ENCODE data around the gene PEF1. TPM values are rescaled to one million over a fixed set of nuclear protein-coding genes. Genes with fewer than 3 reads are reported as not detected.

The PEF1 gene
- total RNA-seq, 1 donor from 2014 or later, result 57.9 TPM

DNA sequence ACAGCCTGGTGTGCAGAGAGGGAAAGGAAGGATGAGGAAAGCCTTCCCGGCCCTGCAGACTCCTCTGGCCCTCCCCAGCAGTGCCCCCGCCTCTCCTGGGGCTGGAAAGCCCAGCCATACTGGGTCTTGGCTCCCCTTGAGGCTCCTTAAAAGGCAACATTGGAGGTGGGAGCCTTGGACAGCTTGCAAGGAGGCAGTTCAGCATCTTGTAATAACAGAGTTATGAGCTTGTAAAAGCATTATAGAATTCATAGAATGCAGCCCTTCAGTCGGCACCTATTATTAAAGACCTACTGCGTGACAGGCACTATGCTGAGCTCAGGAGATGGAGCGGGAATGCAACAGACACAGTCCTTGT lies 64.2 kb downstream of the PEF1 start:
- H3K36me3 Mint-ChIP-seq (ENCODE audit: low read depth, unreplicated experiment), result peaks cover 3% of the 10 kb centered on the region
- Histone ChIP-seq H3K4me1 (ENCODE audit: insufficient read depth, low read length) (peaks cover 50% of the 10 kb centered on the region), H3K27me3 (ENCODE audit: insufficient read depth, low read length) (no peaks in the 10 kb centered on the region), H2AFZ (ENCODE audit: low read depth, low read length) (no peak overlapping the region), H3K79me2 (ENCODE audit: insufficient read depth, low read length) (no peaks in the 10 kb centered on the region), H3K27ac (ENCODE audit: low read depth, low read length) (no peak overlapping the region), H3K9ac (ENCODE audit: low read length) (no peak overlapping the region), H3K4me2 (ENCODE audit: low read length) (peak overlapping the region; percentile 4), H3K4me3 (ENCODE audit: insufficient read depth, low read depth, low read length) (no peak overlapping the region), H3K9me3 (ENCODE audit: insufficient read depth, low read depth, low read length) (no peaks in the 10 kb centered on the region), H3K36me3 (ENCODE audit: insufficient read depth, low read length) (no peaks in the 10 kb centered on the region), H4K20me1 (ENCODE audit: insufficient read depth, low read length) (no peaks in the 10 kb centered on the region)
- no peaks in the 10 kb centered on the region for H3K9me3 Mint-ChIP-seq (ENCODE audit: unreplicated experiment)
- H3K27me3 Mint-ChIP-seq (ENCODE audit: low read depth, unreplicated experiment), result peaks cover 31% of the 10 kb centered on the region
- H3K4me3 Mint-ChIP-seq (ENCODE audit: unreplicated experiment), result no peak overlapping the region
- FAIRE-seq (no peak), DNase-seq (ENCODE audit: low read depth) (no peak)
- no peak overlapping the region for H3K27ac Mint-ChIP-seq (ENCODE audit: unreplicated experiment)
- TF ChIP-seq, protein P1, sequence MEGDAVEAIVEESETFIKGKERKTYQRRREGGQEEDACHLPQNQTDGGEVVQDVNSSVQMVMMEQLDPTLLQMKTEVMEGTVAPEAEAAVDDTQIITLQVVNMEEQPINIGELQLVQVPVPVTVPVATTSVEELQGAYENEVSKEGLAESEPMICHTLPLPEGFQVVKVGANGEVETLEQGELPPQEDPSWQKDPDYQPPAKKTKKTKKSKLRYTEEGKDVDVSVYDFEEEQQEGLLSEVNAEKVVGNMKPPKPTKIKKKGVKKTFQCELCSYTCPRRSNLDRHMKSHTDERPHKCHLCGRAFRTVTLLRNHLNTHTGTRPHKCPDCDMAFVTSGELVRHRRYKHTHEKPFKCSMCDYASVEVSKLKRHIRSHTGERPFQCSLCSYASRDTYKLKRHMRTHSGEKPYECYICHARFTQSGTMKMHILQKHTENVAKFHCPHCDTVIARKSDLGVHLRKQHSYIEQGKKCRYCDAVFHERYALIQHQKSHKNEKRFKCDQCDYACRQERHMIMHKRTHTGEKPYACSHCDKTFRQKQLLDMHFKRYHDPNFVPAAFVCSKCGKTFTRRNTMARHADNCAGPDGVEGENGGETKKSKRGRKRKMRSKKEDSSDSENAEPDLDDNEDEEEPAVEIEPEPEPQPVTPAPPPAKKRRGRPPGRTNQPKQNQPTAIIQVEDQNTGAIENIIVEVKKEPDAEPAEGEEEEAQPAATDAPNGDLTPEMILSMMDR (IDR thresholded peaks at IDR 0.05; ENCODE audit: insufficient read depth, low read depth, low read length), result no peak
- TF ChIP-seq EZH2 (IDR thresholded peaks at IDR 0.05; ENCODE audit: insufficient read depth, low read length), result no peak
- peaks cover 17% of the 10 kb centered on the region for H3K4me1 Mint-ChIP-seq (ENCODE audit: low read depth, unreplicated experiment)

Other genes with a start within 250 kb of the PEF1 start
- gene SERINC2, start 231.7 kb downstream of the PEF1 start, total RNA-seq, result 29.4 and 30.4 TPM in 2 replicates
- 3.9 and 5.7 TPM in 2 replicates for gene TINAGL1, start 68.4 kb downstream of the PEF1 start, total RNA-seq
- not detected in 2 replicates for gene HCRTR1, start 27.2 kb downstream of the PEF1 start, total RNA-seq
- gene COL16A1, start 59.1 kb upstream of the PEF1 start, total RNA-seq, result 42.9 and 56.5 TPM in 2 replicates
- 25.1 and 25.8 TPM in 2 replicates for gene ADGRB2, start 119.5 kb upstream of the PEF1 start, total RNA-seq
- gene SPOCD1, start 171.1 kb upstream of the PEF1 start, total RNA-seq, result 27.8 and 28.0 TPM in 2 replicates